NT2/D1 (cell line): ENCODE measurements around the gene ANKRD2.

Source experiments
- DNase-seq: peaks from one replicate; pipeline ENCODE4 v3.0.0-alpha.2; 2011; ENCODE audit warnings: low read depth, low spot score
- H3K27me3 ChIP-seq: 2 replicates; pipeline ENCODE4 v1.6.0; 2011; ENCODE audit warnings: mild to moderate bottlenecking; ENCODE audit not compliant: insufficient read length, insufficient read depth
- H3K36me3 ChIP-seq: 2 replicates; pipeline ENCODE4 v1.6.1; 2011; ENCODE audit warnings: mild to moderate bottlenecking, low read length, mixed read lengths; ENCODE audit not compliant: insufficient read depth, insufficient read length
- H3K4me1 ChIP-seq: 2 replicates; pipeline ENCODE4 v1.5.1; 2011; ENCODE audit not compliant: insufficient read depth, insufficient read length
- H3K4me3 ChIP-seq: 2 replicates; pipeline ENCODE4 v1.5.1; 2011; ENCODE audit warnings: low read depth; ENCODE audit not compliant: insufficient read length
- H3K9ac ChIP-seq: 2 replicates; pipeline ENCODE4 v1.6.0; 2011; ENCODE audit warnings: low read depth; ENCODE audit not compliant: insufficient read length
- H3K9me3 ChIP-seq: 2 replicates; pipeline ENCODE4 v1.5.1; 2011; ENCODE audit warnings: mild to moderate bottlenecking, low read length; ENCODE audit not compliant: insufficient read depth
- SUZ12 ChIP-seq: IDR thresholded peaks from 2 replicates; pipeline ENCODE4 v1.6.1; 2011; ENCODE audit not compliant: insufficient read length, insufficient read depth; ENCODE audit errors: extremely low read depth
- YY1 ChIP-seq: IDR thresholded peaks from 2 replicates; pipeline ENCODE4 v1.6.1; 2011; ENCODE audit not compliant: insufficient read length, insufficient read depth
- ZNF274 ChIP-seq: IDR thresholded peaks from 2 replicates; pipeline ENCODE4 v1.6.1; 2011; ENCODE audit warnings: mild to moderate bottlenecking, low read depth, low read length

The ANKRD2 gene

DNA sequence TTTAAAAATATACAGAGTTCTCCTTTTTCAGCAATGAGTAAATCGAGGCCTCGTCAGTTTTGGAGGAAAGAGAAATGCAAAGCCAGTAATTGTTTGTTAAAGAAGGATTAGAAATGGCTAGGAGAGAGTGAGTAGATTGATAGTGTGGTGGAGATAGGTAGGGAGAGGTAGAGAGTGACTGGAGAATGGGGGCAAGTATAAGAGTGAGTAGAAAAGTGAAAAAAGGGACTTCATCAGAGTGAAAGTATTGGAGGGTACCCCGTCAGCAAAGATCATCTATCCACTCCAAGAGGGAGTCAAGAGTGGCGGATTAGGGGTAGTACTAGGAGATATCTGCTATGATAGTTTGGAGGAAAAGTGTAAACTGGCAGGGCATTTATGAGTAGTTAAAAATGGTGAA is 9.2 kb upstream of the ANKRD2 start:
- Histone ChIP-seq H3K9me3 (no peaks in the 10 kb centered on the region), H3K4me1 (no peaks in the 10 kb centered on the region), H3K27me3 (no peaks in the 10 kb centered on the region), H3K9ac (no peak overlapping the region), H3K4me3 (no peak overlapping the region), H3K36me3 (peaks cover 4% of the 10 kb centered on the region)
- TF ChIP-seq ZNF274 (no peak), YY1 (no peak), SUZ12 (no peak)
- no peak for DNase-seq

DNA sequence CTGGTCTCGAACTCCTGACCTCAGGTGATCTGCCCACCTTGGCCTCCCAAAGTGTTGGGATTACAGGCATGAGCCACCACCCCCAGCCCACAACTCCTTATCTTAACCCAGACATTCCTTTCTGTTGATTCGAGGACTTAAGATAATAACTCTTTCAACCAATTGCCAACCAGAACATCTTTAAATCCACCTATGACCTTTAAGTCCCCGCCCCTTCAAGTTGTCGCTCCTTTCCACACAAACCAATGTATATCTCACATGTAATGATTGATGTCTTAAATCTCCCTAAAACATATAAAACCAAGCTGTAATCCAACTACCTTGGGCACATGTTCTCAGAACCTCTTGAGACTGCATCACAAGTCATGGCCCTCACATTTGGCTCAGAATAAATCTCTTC is 7.8 kb upstream of the ANKRD2 start:
- peaks cover 12% of the 10 kb centered on the region for H3K36me3 ChIP-seq
- TF ChIP-seq YY1 (no peak), ZNF274 (no peak), SUZ12 (no peak)
- H3K4me1 ChIP-seq, result no peaks in the 10 kb centered on the region
- no peak for DNase-seq
- H3K9ac ChIP-seq, result no peak overlapping the region
- no peaks in the 10 kb centered on the region for H3K9me3 ChIP-seq
- H3K4me3 ChIP-seq, result no peak overlapping the region
- H3K27me3 ChIP-seq, result no peaks in the 10 kb centered on the region

GRCh38 chr10:97566336-97566996 is 6.1 kb upstream of the ANKRD2 start:
- Histone ChIP-seq H3K9ac (no peak overlapping the region), H3K4me3 (no peak overlapping the region), H3K36me3 (peaks cover 23% of the 10 kb centered on the region), H3K27me3 (no peaks in the 10 kb centered on the region), H3K9me3 (no peaks in the 10 kb centered on the region), H3K4me1 (no peaks in the 10 kb centered on the region)
- TF ChIP-seq ZNF274, result no peak
- TF ChIP-seq SUZ12, result no peak
- no peak for TF ChIP-seq YY1
- DNase-seq, result no peak

DNA sequence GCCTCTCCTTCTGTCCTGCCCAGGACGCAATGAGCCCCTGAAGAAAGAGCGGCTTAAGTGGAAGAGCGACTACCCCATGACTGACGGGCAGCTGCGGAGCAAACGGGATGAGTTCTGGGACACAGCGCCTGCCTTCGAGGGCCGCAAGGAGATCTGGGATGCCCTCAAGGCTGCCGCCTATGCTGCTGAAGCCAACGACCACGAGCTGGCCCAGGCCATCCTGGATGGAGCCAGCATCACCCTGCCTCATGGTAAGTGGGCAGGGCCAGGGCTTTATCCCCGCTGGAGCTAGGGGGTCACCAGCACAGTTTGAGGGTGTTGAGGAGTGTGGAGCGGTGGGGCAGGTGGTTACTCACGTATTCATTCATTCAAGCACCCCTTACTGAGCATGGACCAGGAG is 4.7 kb upstream of the ANKRD2 start:
- H3K4me3 ChIP-seq, result no peak overlapping the region
- H3K4me1 ChIP-seq, result peaks cover 11% of the 10 kb centered on the region
- no peak for DNase-seq

GRCh38 chr10:97570146-97570788 is 2.3 kb upstream of the ANKRD2 start:
- Histone ChIP-seq H3K4me3 (no peak overlapping the region), H3K36me3 (peaks cover 23% of the 10 kb centered on the region), H3K9me3 (no peaks in the 10 kb centered on the region), H3K27me3 (no peaks in the 10 kb centered on the region), H3K9ac (no peak overlapping the region), H3K4me1 (peaks cover 14% of the 10 kb centered on the region)
- TF ChIP-seq SUZ12 (no peak), YY1 (no peak), ZNF274 (no peak)
- DNase-seq, result no peak

More for the DNA sequence above, 4.7 kb upstream of the ANKRD2 start:
- peaks cover 23% of the 10 kb centered on the region for H3K36me3 ChIP-seq
- H3K9ac ChIP-seq, result no peak overlapping the region
- no peak for TF ChIP-seq YY1
- TF ChIP-seq SUZ12, result no peak
- TF ChIP-seq ZNF274, result no peak
- no peaks in the 10 kb centered on the region for H3K27me3 ChIP-seq
- no peaks in the 10 kb centered on the region for H3K9me3 ChIP-seq

DNA sequence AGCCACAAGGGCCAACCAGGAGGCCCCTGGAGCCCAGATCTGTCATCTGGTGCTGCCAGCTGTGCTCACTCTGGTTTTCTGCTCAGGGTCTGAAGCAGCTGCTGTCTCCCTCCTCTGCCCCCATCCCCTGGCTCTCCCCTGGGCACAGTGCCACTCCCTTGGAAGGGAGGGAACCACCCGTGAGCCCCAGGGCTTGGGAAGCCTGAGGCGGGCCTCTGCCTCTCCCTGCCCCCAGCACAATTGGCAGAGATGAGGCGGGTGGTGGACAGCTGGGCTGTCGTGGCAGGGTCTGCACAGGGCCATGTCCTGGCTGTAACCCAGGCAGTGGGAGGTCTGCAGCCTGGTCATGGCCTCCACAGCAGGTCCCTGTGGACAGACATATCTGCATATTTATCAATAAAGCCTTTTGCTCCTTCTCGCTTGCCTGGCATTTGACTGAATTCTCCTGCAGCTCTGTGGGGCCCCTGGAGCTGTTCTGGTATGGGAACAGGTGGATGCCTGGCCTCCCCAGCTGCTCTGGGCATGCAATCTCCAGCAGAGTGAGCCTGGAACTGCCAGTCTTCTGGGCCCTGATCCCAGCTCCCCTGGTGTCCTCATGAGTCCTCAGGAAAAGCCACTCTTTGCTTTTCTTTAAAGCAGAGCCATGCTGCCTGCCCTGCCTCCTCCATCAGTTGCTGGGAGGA is 1.6 kb upstream of the ANKRD2 start:
- Histone ChIP-seq H3K4me1 (peaks cover 14% of the 10 kb centered on the region), H3K9ac (no peak overlapping the region), H3K36me3 (peaks cover 23% of the 10 kb centered on the region), H3K9me3 (no peaks in the 10 kb centered on the region), H3K4me3 (no peak overlapping the region), H3K27me3 (no peaks in the 10 kb centered on the region)
- TF ChIP-seq YY1 (no peak), ZNF274 (no peak), SUZ12 (no peak)
- DNase-seq, result no peak

GRCh38 chr10:97571622-97572021 is 957 bp upstream of the ANKRD2 start:
- H3K36me3 ChIP-seq, result peaks cover 23% of the 10 kb centered on the region
- H3K9ac ChIP-seq, result peak overlapping the region; percentile 50

More at GRCh38 chr10:97571622-97572021, 957 bp upstream of the ANKRD2 start:
- TF ChIP-seq YY1 (no peak), SUZ12 (no peak), ZNF274 (no peak)
- DNase-seq, result no peak
- peaks cover 14% of the 10 kb centered on the region for H3K4me1 ChIP-seq
- no peak overlapping the region for H3K4me3 ChIP-seq
- H3K9me3 ChIP-seq, result no peaks in the 10 kb centered on the region
- H3K27me3 ChIP-seq, result no peaks in the 10 kb centered on the region
